Stimulated activated CD8-positive, alpha-beta memory T cell treated with anti-CD3 and anti-CD28 coated beads, Interleukin-15, amount 100 ng/mL, for 48 hours (primary cell): ENCODE results near the gene SLC18A3.

Experiments used
- DNase-seq, 2 donors: peaks; one replicate each; pipeline ENCODE4 v3.0.0-alpha.2; 2020; ENCODE audit warnings: low read depth in 2 of 2

Gene SLC18A3

DNA sequence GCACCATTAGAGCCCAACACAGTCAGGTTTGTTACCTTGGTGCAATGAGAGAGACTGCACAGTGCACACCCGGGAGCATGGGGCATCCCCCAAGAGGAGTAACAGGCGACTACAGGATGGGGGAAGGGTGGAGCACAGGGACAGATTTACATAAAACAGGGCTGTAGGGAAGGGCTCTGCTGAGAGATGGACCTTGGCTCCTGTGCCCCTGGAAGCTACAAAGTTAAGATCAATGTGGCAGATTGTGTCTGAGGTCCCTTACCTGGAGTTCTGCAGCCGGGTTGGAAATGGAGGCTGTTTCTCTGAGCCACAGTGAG is 13.7 kb upstream of the SLC18A3 start:
- no peak for DNase-seq

DNA sequence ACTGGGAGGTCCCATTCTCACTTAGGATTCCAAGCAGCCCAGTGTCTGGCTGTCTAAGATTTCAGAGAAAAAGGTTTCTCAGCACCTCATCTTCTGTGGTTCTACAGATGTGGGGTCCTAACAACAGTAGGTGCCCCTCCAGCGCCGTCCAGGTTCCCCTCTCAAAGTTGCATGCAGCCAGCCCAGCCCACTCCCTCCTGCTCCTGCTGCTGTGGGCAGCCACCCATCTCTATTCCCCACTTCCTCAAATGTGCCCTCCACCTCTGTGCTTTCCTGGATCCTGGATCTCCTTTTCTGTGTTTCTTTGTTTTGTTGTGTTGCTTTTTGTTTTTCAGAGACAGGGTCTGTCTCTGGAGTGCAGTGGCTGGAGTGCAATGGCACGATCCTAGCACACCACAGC is 13.3 kb upstream of the SLC18A3 start:
- DNase-seq: no peak

DNA sequence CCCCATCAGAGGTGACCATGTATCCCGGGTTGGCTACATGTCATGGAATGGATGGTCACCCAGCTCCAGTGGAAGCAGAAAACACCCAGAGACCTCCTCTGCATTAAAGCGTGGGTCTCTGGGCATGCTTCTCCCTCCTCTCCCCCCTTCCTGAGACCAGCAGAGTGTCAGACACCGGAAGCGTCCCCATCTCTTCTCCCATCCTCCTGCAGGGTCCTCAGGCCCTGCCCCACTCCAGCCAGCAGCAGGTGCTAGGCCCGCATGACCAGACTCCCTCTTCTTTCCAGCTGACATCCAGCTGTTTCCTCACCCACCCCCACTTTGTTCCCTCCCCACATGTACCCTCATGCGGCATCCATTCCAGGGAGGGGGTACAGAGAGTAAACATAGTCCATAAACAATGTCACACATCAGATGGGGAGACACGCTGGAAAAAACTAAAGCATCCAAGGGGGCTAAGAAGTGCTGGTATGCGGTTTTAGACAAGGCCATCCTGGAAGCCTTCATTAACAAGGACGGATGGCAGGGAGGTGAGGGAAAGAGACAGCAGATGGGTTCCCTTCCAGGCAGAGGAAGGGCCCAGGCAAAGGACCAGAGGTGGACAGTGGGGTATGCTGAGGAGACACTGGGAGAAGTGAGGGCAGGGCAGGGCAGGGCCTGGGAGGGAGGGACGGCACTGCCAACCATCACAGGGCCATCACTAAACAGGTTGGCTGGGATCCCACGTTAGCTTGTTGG is 12.5 kb upstream of the SLC18A3 start:
- DNase-seq: no peak

DNA sequence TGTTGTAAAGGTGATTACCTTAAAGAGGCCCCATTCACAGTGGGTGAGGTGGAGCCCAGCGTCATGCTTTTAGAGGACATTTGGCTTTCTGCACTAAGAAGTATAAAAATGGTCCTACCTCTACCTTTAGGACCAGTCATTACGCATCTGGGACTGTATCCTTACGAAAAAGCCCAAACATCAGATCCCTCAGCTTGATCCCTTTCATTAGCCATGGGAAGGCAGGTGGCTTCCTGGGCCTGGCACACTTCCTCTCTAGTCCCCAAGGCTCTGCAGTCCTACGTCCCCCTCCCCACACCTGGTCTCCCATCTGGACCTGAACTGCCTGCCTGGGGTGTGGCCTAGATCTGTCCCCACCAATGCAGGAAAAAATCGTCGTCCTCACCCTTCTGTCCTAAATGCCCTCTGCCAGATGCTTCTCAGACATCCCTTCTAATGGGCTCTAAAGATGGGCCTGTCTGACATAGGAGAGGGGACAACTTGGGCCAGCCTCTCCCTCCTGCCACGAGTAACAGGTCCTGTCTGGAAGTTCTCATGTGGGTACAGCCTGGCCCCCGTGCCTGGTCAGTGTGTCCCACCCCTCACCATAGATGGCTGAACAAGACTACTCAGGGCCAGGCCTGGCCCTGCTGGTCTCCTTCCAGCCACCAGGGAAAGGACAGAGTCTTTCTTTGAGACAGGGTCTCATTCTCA is 11.8 kb upstream of the SLC18A3 start:
- DNase-seq: no peak

DNA sequence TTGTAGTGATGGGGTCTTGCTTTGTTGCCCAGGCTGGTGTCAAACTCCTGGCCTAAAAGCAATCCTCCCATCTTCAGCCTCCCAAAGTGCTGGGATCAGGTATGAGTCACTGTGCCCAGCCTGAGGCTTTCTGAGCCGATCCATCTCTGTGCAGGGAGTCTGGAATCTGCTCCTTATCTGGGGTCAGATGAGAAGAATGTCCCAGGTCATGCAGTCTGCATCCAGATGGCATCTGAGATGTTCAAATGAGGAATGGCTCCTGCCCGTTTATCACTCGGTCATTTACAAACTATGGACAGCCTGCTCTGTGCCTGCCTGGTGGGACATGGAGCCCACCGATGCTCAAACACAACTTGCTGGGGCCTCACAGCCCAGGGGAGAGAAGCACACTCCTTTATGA is 11.1 kb upstream of the SLC18A3 start:
- no peak for DNase-seq

DNA sequence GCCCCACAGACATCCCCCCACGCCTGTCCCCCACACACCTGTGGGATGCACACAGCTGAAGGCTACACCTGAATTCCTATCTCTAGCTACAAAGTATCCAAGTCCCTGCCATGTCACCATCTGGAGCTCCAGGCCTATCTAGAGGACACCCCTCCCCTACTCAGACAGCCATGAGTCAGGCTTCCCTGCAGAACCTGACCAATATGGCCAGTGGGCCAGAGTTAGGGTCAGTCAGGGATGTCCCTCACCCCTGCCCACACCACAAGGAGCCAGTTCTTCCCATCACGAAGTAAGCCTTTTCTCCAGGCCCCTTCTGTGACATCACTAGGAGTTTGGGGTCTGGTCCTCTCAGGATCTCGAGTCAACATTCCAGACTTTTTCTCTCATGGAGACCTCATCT is 10.6 kb upstream of the SLC18A3 start:
- no peak for DNase-seq

DNA sequence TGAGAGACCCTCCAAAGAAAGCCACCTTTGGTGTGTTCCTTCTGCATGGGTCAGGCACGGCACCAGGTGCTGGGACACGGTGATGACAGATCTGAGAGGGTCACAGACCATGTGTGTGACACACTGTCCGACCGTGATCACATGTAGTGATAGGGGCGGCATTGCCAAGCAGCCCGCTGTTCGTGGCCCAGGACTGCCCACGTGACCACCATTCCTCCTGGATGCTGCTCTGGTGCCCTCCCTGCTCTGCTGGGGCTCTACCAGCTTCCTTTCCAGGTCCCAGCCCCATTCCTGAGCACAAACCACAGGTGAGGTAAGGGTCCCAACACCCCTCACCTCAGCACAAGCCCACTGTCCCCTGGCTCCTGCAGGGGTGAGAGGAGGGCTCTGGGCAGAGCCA is 10.1 kb upstream of the SLC18A3 start:
- DNase-seq: no peak

DNA sequence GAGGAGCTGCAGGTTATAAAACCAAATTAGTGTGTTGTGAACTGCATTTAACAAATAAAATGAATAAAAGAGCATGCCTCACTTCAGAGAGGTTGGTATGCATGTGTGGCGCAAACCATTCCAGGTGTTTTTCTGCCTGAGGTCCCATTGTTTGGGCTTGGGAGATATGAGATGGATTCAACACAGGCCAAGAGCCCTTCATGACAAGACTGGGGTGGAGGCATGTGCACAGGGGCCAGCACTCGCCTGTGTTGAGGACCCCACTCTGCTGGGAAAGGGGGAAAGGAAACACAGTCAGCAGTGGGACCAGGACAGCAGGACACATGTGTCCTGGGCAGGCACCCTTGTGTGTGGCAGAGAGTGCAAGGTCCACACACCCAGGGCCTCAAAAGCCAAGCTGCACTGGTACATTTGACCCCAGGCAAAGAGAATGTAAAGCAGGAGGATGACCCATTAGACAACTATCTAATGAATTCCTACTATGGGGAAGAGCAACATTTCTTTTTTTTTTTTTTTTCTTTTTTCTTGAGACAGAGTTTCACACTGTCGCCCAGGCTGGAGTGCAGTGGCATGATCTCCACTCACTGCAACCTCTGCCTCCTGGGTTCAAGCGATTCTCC is 9.2 kb upstream of the SLC18A3 start:
- DNase-seq: no peak

DNA sequence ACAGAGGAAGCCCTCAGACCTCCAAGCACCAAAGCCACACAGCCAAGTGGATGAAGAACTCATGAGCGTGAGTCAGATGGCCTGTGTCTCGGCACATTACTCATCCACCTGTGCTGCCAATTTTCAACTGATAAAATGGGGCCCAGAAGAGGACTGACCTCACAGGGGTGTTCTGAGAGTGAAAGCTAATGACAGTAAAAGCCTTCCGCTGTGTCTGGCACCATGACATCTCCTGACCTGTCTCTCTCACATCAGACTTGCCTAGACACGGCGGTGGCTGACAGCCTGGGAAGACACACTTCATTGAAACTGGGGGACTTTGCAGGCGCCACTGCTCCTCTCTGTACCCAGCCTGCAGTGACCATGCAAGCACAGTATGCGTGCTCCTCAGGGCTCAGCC is 8.3 kb upstream of the SLC18A3 start:
- no peak for DNase-seq

DNA sequence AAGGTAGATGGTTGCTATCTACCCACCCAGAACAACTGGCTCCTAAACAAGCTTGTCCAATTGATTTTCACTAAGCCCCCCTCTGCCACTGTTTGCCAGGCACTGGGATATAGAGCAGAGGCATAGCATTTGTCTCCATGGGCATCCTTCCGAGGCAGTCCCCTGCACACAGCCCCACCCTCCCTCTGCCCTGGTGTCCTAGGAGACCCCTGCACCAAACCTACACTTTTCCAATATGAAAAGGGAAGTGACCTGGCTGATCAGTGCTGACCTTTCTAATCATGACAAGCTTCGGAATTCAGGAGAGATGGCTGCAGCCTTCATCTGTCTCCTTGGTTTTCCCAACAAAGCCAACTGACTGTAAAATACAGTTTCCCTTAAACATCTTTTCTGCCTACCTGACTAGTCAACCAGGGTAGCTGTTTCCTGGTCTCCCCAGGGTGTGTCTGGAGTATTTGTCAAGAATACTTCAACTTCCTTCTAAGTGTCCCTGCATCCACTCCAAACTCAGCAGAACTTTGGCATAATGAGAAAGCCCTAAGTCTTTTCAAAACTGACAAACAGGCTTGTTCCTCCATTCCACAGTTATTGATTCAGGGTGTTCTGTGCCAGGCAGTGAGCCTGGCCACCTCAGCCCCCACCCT is 7.6 kb upstream of the SLC18A3 start:
- DNase-seq: no peak

DNA sequence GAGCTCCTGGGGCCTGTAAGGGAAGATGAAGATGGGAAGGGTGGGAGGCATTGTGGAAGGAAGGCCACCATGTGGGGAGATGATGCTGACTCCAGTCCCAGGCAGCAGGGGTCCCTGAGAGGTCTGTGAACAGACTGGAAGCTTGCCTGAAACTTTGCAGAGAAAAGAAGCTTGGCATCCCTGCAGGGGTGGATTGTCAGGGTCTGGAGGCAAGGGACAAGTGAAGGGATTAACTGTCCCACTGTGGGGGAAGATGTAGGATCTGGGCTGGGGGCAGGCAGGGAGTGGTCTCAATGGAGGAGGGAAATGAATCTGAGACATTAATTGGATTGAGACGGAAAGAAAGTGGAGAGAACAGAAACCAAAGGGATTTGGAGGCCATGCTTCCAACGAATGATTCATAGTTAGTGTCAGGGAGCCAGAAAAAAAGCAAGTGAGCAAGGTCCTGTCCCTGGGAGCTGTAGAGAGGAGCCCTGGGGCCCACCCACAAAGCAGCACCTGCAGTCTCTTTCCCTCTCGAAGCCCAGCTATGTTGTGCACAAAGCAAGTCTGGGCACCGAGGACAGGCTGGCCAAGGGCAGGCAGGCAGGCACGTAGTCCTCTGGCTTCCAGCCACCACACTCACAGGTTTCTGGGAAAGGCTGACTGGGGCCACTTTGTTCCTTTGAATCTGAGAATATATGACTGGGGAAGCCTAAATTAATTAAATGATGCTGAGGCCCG is 4.7 kb upstream of the SLC18A3 start:
- no peak for DNase-seq

DNA sequence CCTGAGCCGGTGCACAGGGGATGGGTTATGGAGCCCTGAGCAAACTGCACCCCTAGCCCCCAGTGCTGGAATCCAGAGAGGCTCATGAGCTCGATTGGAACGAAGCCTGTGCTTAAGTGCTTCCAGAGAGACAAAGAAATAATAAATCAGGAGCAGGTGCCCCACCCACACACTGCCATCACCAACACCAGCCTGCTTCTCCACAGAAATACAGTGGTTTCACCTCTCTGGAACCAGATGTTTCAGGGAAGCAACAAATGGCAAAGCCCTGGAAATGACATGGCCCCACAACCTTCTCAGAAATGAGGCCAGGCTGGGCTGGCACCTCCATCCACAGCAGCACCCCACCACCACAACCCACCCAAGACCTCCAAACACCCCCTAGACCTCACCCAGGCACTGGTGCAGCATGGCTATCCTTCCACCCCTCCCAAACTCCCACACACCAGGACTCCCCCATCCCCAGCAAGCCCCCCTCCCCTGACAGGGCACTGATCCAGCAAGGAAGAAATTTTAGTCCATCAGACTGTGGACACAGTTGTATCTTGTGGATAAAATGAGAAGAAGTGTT is 4.1 kb upstream of the SLC18A3 start:
- DNase-seq: no peak

DNA sequence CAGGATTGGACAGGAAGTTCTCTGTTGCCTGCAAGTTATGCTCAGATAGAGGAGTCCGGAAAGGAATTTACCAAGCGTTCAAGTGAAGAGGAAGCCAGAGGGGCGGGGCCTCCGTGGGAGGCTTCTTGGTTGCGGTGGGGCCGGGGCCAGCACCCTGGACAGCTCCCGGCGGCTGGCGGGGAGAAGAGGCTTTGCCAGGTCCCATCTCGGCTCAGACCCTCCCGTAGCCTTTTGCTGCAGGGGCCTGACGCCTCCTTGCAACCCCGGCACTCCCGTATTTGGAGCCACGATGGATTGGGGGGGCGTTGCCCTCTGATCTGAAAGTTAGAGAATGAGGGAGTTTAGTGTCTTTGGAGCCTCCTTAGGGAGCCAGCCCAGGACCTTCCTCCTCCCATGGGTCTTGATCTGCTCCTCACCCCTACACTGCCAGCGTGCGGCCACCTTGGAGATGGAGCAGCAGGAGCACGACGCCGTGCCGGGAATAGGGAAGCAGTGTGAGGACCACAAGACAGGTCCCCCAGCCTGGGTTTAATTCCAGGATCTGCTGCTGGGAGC is 3.1 kb upstream of the SLC18A3 start:
- DNase-seq: peak; percentile 55 to 66

DNA sequence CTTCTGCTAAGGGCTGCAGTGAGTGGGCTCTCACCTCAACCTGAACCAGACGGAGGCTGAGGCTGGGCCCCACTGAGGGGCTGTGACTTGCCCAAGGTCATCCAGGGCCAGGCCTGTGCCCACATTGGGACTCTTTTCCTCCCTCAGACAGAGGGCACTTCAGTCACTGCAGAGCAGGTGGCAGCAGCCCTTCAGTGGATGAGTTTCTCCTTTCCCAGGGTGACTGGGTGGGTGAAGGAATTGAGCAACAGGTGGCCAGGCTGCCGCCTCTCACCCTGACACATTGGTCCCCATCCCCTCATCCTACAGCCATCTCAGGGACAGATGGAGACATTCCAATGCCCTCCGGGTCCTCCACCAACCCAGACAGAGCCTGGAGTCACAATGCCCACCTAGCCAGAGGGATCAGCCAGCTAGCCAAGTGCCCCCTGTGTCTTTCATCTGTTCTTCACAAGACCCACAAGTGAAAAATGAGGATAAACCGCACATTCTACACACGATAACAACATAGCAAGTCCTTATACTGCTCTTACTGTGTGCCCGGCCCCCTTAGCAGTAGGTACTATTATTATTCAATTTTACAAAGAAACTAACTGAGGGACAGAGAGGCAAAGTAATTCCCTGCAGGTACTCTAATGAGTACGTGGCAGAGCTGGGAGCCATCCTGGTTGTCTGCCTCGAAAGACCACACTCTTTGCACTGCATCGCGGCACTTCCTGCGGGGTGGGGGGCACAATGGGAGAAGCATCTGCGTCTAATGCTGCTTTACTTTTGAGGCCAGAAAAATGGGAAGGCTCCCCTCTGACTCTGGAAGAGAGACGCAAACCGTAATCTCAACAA is 1.7 kb upstream of the SLC18A3 start:
- DNase-seq: no peak

DNA sequence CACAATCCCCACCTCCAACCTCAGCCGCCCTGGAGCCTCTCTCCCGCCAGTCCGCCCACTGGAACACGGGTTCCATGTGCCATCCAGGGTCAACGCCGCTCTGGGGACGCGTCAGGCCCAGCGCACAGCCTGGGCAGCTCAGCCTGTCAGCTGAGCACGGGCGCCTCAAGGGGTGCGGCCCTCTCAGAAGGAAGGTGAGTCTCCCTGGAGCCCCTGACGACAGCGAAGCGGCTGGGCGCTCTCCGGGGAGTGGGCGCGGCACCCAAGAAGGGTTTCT is 1.2 kb upstream of the SLC18A3 start:
- DNase-seq: no peak

DNA sequence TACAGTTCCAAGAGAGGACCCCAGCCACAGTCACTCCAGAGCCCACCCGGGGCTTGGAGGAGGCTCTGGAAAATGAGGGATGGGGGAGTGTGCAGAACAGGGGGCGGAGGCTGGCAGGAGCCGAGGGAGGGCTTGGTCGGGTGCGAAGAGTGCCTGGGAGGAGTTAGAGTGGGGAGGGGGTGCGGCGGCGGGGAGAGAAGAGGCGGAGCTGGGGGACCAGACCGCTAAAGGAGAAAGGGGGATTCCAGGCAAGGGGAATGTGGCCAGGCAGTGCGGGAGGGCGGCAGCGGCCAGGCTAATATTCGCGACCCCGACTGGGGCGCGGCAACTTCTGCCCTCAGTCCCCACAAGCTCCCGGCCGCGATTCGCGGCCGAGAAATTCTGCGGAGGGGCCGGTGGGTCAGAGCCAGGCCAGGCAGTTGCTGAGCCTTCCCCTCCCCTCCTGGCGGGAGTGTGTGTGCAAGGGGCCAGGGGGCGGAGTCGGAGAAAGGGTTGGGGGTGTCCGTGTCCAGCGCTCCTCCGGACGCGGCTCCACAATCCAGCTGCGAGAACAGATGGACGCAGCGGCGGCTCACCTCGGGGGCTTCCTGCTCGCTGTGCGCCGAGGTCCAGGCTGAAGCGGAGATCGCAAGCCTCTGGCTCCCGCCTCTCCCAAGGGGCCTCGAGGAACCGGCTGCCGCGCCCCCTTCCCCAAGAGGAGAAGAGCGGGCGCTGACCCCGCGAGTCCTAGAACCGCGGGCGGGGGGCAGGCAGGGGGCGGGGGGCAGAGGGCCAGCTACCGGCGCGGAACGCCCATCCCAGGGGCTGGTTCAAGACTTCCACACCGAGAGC is 612 bp upstream of the SLC18A3 start:
- DNase-seq: no peak

DNA sequence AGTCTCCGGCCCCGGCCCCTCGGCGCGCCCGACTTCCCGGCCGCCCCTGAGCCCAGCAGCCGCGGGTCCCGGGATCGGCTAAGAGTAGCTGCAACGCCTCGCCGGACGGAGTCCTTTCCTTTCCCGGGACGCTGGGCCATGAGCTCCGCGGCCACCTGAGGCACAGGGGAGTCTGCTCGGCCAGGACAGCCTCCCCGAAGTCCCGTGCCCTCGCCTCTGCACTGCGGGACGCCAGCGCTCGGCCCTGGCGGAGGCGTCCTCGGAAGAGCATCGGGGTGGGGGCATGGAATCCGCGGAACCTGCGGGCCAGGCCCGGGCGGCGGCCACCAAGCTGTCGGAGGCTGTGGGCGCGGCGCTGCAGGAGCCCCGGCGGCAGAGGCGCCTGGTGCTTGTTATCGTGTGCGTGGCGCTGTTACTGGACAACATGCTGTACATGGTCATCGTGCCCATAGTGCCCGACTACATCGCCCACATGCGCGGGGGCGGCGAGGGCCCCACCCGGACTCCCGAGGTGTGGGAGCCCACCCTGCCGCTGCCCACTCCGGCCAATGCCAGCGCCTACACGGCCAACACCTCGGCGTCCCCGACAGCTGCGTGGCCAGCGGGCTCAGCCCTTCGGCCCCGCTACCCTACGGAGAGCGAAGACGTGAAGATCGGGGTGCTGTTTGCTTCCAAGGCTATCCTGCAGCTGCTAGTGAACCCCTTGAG is 502 bp downstream of the SLC18A3 start:
- no peak for DNase-seq

DNA sequence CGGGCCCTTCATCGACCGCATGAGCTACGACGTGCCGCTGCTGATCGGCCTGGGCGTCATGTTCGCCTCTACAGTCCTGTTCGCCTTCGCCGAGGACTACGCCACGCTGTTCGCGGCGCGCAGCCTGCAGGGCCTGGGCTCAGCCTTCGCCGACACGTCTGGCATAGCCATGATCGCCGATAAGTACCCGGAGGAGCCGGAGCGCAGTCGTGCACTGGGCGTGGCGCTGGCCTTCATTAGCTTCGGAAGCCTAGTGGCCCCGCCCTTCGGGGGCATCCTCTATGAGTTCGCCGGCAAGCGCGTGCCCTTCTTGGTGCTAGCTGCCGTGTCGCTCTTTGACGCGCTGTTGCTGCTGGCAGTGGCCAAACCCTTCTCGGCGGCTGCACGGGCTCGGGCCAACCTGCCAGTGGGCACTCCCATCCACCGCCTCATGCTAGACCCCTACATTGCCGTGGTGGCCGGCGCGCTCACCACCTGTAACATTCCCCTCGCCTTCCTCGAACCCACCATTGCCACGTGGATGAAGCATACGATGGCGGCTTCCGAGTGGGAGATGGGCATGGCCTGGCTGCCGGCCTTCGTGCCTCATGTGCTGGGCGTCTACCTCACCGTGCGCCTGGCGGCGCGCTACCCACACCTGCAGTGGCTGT is 1.2 kb downstream of the SLC18A3 start:
- DNase-seq: no peak
